Tongue (tissue), 3 donors: ENCODE measurements around the gene BRSK1. TPM values are rescaled to one million over a fixed set of nuclear protein-coding genes. Genes with fewer than 3 reads are reported as not detected.

ENCODE experiments used
- DNase-seq: peaks from one replicate; pipeline ENCODE4 v3.0.0-alpha.2; 2015
- small RNA-seq: library from RNA; depleted of rRNA; stranded (forward); fragments of <200 nt; gene quantifications from one replicate; pipeline ENCODE3, GENCODE V24; 2014; ENCODE audit warnings: low replicate concordance
- total RNA-seq: library from RNA; depleted of rRNA; stranded (reverse); fragments of >200 nt; gene quantifications from one replicate; pipeline ENCODE4 v1.2.3, GENCODE V29; 2014

The BRSK1 gene
- total RNA-seq, 1 donor from 2014 or later, result 5.0 TPM

DNA sequence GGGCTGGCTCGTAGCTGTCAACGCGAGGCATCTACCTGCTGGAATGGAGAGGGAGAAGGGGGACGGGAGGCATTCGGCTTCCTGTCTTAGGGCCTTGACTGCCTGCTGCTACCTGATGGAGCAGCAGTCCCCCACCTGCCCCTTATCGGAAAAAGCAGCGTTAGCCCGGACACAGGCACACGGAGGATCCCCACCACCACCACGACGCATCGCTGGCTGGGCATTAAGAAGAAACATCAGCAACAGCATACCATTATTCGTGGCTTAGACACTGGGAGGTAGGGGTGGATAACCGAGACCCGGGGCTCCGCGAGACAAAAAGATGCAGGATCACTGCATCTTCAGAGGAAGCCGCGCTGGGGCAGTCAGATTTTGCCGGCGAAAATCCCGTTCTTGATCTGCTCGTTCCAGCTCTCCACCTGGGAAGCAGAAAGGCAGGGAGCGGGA is 69.6 kb downstream of the BRSK1 start:
- DNase-seq, result no peak

DNA sequence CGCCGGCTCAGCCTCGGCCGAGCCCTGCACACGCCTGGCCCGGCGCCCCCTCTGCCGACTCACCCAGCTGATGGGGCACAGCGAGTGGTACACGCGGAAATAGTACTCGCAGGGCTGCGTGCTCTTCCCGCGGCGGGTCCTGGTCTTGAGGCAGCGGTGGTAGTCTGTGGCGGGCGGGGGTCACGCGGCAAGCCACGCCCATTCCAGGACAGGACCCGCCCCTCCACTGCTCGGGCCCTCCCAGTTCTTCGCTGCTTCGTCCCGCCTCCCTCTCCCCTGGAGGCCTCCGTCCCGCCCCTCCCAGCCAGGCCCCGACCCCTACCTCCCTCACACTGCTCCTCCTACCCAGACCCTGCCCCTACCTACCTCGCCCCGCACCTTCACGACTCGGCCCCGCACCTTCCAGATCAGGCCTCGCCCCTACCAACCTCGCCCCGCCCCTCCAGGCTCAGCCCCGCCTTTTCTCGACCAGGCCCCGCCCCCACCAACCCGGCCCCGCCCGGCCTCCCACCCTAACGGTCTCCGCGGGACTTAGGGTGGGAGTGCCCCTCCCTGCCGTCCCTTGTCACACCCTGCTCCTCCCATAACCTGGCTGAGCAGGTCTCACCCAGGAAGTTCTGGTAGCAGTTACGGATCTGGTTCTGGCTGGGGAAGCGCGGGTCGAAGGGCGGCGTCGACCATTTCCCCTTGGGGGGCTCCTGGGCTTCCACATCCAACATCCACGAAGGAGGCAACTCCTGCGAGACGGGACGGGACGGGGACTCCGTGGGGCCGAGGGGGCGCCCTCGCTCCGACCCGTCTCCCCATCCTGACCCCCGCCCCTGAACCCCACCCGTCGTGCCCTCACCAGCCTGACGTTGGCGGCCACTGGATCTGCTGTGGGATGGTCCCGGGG is 70.3 kb downstream of the BRSK1 start:
- DNase-seq, result peak; percentile 60

- no peak for DNase-seq
Measured at GRCh38 chr19:55354698-55355212, 71.0 kb downstream of the BRSK1 start, which contains the start of gene COX6B2. Gene COX6B2 (minus strand): TSS chr19:55354719. CDS start chr19:55354521, 198 bp downstream.

DNA sequence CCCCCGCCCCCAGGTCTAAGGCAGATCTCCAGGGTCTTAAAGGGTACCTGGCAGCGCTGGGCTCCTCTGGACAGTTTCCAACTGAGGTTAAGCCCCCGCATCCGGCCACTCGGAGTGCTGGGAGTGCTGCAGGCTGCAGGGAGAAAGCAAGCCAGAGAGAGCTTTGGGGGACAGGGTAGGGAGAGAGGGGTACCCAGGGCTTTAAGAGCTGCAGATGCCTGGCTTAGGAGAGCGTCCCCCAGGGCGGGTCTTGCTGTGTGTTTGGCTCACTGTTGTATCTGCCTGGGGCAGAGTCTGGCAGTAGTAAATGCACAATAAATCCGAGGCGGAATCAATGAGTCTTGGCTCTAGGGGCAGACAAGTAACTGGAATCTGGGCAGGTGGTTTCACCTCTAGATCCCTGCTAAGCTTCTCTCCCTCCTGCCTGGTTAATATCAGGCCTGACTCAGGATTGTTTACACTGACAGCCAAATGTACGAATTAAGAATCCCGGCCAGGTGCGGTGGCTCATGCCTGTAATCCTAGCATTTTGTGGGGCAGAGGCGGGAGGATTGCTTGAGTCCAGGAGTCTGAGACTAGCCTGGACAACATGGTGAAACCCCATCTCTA is 71.5 kb downstream of the BRSK1 start:
- DNase-seq, result peak; percentile 37

DNA sequence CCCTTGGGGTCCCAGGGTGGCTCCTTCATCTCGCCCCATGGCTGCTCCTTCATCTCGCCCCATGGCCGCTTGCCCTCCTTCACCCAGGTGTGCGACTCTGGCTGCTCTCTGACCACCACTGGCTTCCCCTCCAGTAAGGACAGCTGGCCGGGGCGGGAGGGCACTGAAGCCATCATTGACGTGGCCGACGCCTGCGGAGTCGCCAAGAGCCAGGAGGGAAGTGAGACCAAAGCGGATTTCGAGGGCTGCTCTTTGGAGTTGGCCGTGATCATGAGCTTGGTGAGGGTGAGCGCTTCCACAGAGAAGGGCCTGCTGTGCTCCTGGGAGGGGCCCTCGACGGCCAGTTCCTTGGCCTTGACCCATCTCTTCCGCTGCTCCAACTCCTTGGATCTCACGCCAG is 74.7 kb downstream of the BRSK1 start:
- DNase-seq, result no peak

GRCh38 chr19:55358943-55359908 is 75.4 kb downstream of the BRSK1 start:
- DNase-seq, result no peak

- no peak for DNase-seq
Measured at GRCh38 chr19:55360902-55361301, 77.1 kb downstream of the BRSK1 start.

Small RNA genes within 50 kb of the gene (small RNA-seq; reads per million reads assigned to genes)
- gene MIR6802, result not detected
- gene MIR6803, result not detected

Other genes with a start within 250 kb of the BRSK1 start
- gene GP6, start 245.7 kb upstream of the BRSK1 start, total RNA-seq, result 0.21 TPM
- gene RDH13, start 220.8 kb upstream of the BRSK1 start, total RNA-seq, result 36.2 TPM
- 76.8 TPM for gene EPS8L1, start 208.1 kb upstream of the BRSK1 start, total RNA-seq
- gene PPP1R12C, start 166.4 kb upstream of the BRSK1 start, total RNA-seq, result 48.4 TPM
- 338 TPM for gene TNNT1, start 134.8 kb upstream of the BRSK1 start, total RNA-seq
- gene TNNI3, start 126.3 kb upstream of the BRSK1 start, total RNA-seq, result 1.7 TPM
- gene DNAAF3, start 117.4 kb upstream of the BRSK1 start, total RNA-seq, result 0.51 TPM
- not detected for gene SYT5, start 103.7 kb upstream of the BRSK1 start, total RNA-seq
- gene PTPRH, start 74.5 kb upstream of the BRSK1 start, total RNA-seq, result 3.9 TPM
- gene TMEM86B, start 55.2 kb upstream of the BRSK1 start, total RNA-seq, result 0.72 TPM
- gene PPP6R1, start 25.0 kb upstream of the BRSK1 start, total RNA-seq, result 33.4 TPM
- 27.5 TPM for gene HSPBP1, start 3.9 kb upstream of the BRSK1 start, total RNA-seq
- gene TMEM150B, start 41.3 kb downstream of the BRSK1 start, total RNA-seq, result not detected
- 13.3 TPM for gene KMT5C, start 55.9 kb downstream of the BRSK1 start, total RNA-seq
- 0.72 TPM for gene COX6B2, start 70.7 kb downstream of the BRSK1 start, total RNA-seq
- not detected for gene GARIN5B, start 79.3 kb downstream of the BRSK1 start, total RNA-seq
- gene IL11, start 86.5 kb downstream of the BRSK1 start, total RNA-seq, result not detected
- gene TMEM190, start 92.8 kb downstream of the BRSK1 start, total RNA-seq, result not detected
- gene TMEM238, start 100.3 kb downstream of the BRSK1 start, total RNA-seq, result 4.2 TPM
- 453 TPM for gene RPL28, start 101.9 kb downstream of the BRSK1 start, total RNA-seq
- 20.7 TPM for gene UBE2S, start 123.8 kb downstream of the BRSK1 start, total RNA-seq
- not detected for gene SHISA7, start 159.3 kb downstream of the BRSK1 start, total RNA-seq
- 39.3 TPM for gene ISOC2, start 177.6 kb downstream of the BRSK1 start, total RNA-seq
- not detected for gene C19orf85, start 180.8 kb downstream of the BRSK1 start, total RNA-seq
- gene ZNF628, start 192.6 kb downstream of the BRSK1 start, total RNA-seq, result 4.4 TPM
- gene NAT14, start 201.2 kb downstream of the BRSK1 start, total RNA-seq, result 12.0 TPM
- 29.2 TPM for gene SSC5D, start 204.4 kb downstream of the BRSK1 start, total RNA-seq